ENCODE measurements around the gene LENG1. TPM values are rescaled to one million over a fixed set of nuclear protein-coding genes. Genes with fewer than 3 reads are reported as not detected.
A peak's percentile ranks its signal among the peaks of the same experiment; 100 is the strongest.
"Not testable (repeated sequence)": the region's sequence is repeated elsewhere in the genome, so short reads cannot be mapped to it uniquely, and the experiment has no call there.

The LENG1 gene
- total and polyA plus RNA-seq, 2 donors: 11.9 to 12.1 TPM

DNA sequence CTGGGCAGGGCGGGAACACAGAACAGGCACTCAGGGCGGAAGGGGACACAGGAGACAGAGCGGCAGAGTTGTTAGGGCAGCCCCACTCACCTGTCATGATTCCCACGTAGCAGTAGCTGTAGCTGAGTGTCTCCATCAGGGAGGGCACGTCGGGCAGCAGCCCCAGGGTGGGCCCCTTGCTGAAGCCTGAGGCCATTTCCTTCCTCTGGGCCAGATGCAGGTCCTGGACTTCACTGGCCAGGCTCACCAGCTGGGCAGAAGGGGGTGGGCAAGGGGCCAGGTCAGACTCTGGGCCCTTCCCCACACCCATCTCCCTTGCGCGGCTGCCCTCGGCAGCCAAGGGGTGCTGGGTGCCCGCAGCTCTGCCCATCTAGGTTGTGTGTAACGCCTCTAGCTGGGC, 23.9 kb upstream of the LENG1 start:
- H3K36me3 ChIP-seq (ENCODE audit: control insufficient read depth in 2 of 2, insufficient read depth in 2 of 2, low read length in 1 of 2): peaks cover 4 to 28% of the 10 kb centered on the region in 2 donors
- H3K4me1 ChIP-seq (ENCODE audit: control insufficient read depth in 2 of 2, insufficient read depth in 2 of 2, low read length in 2 of 2): peaks cover 6 to 21% of the 10 kb centered on the region in 2 donors
- H3K27ac ChIP-seq (ENCODE audit: low read depth in 1 of 2, low read length in 1 of 2): no peak overlapping the region
- H3K9me3 ChIP-seq (ENCODE audit: control insufficient read depth in 2 of 2, insufficient read depth in 1 of 2, low read length in 1 of 2): no peaks in the 10 kb centered on the region
- no peak for DNase-seq (ENCODE audit: low read depth in 6 of 9, low spot score in 9 of 9)
- 97% methylated on average over 11 of the region's 11 CpGs for WGBS
- no peaks in the 10 kb centered on the region for H3K27me3 ChIP-seq (ENCODE audit: control insufficient read depth in 2 of 2, insufficient read depth in 1 of 2, low read length in 1 of 2)
- no peak overlapping the region for H3K4me3 ChIP-seq (ENCODE audit: low read length in 2 of 2)

- Histone ChIP-seq H3K4me1 (ENCODE audit: control insufficient read depth in 2 of 2, insufficient read depth in 2 of 2, low read length in 2 of 2) (peaks cover 0 to 14% of the 10 kb centered on the region in 2 donors), H3K36me3 (ENCODE audit: control insufficient read depth in 2 of 2, insufficient read depth in 2 of 2, low read length in 1 of 2) (peaks cover 3 to 26% of the 10 kb centered on the region in 2 donors)
- not testable (repeated sequence) for H3K27me3 ChIP-seq (ENCODE audit: control insufficient read depth in 2 of 2, insufficient read depth in 1 of 2, low read length in 1 of 2); H3K9me3 ChIP-seq (ENCODE audit: control insufficient read depth in 2 of 2, insufficient read depth in 1 of 2, low read length in 1 of 2); H3K4me3 ChIP-seq (ENCODE audit: low read length in 2 of 2); H3K27ac ChIP-seq (ENCODE audit: low read depth in 1 of 2, low read length in 1 of 2); DNase-seq (ENCODE audit: low read depth in 6 of 9, low spot score in 9 of 9)
- WGBS: 98% methylated on average over 3 of the region's 3 CpGs
These were observed 22.4 kb upstream of the LENG1 start for GRCh38 chr19:54181894-54182293.

- no peaks in the 10 kb centered on the region for H3K9me3 ChIP-seq (ENCODE audit: control insufficient read depth in 2 of 2, insufficient read depth in 1 of 2, low read length in 1 of 2)
- no peak for DNase-seq (ENCODE audit: low read depth in 6 of 9, low spot score in 9 of 9)
- no peak overlapping the region for H3K27ac ChIP-seq (ENCODE audit: low read depth in 1 of 2, low read length in 1 of 2)
- 99% methylated on average over 37 of the region's 37 CpGs for WGBS
- no peaks in the 10 kb centered on the region for H3K27me3 ChIP-seq (ENCODE audit: control insufficient read depth in 2 of 2, insufficient read depth in 1 of 2, low read length in 1 of 2)
- peaks cover 0 to 14% of the 10 kb centered on the region in 2 donors for H3K4me1 ChIP-seq (ENCODE audit: control insufficient read depth in 2 of 2, insufficient read depth in 2 of 2, low read length in 2 of 2)
- peaks cover 0 to 23% of the 10 kb centered on the region in 2 donors for H3K36me3 ChIP-seq (ENCODE audit: control insufficient read depth in 2 of 2, insufficient read depth in 2 of 2, low read length in 1 of 2)
- no peak overlapping the region for H3K4me3 ChIP-seq (ENCODE audit: low read length in 2 of 2)
These were observed 21.2 kb upstream of the LENG1 start for GRCh38 chr19:54180691-54181091.

DNA sequence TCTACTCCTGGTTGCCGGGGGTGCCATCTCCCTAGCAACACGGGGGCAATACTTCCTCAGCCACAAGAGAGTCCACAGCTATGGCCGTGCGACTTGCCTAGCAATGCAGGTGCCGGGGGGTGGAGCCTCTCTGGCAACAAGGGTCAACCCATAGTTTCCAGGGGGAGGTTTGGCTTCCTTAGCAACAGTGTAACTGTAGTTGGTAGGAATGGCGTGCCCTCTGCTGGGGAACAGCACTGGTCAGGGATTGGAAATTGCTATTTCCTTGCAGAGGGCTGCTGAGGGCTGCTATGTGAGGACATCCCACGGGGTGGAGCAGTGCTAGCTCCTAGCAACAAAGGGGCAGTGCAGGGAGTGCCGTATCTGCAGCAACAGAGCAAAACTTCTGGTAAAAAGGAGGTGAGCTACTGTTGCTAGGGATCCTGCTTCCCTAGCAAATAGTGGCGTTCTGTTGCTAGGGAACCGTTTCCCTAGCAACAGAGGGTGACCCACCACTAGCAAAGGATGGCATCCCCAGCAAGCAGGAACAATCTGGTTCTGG, 20.5 kb upstream of the LENG1 start:
- Histone ChIP-seq H3K27ac (ENCODE audit: low read depth in 1 of 2, low read length in 1 of 2) (peak overlapping the region in 1 of 2 donors; percentile 64), H3K4me3 (ENCODE audit: low read length in 2 of 2) (no peak overlapping the region), H3K4me1 (ENCODE audit: control insufficient read depth in 2 of 2, insufficient read depth in 2 of 2, low read length in 2 of 2) (peaks cover 0 to 14% of the 10 kb centered on the region in 2 donors), H3K9me3 (ENCODE audit: control insufficient read depth in 2 of 2, insufficient read depth in 1 of 2, low read length in 1 of 2) (no peaks in the 10 kb centered on the region), H3K36me3 (ENCODE audit: control insufficient read depth in 2 of 2, insufficient read depth in 2 of 2, low read length in 1 of 2) (peaks cover 0 to 23% of the 10 kb centered on the region in 2 donors), H3K27me3 (ENCODE audit: control insufficient read depth in 2 of 2, insufficient read depth in 1 of 2, low read length in 1 of 2) (no peaks in the 10 kb centered on the region)
- WGBS: 71% methylated on average over 10 of the region's 10 CpGs
- peak in 3 of 9 donors; percentile 54 to 78 (median 57) for DNase-seq (ENCODE audit: low read depth in 6 of 9, low spot score in 9 of 9)

DNA sequence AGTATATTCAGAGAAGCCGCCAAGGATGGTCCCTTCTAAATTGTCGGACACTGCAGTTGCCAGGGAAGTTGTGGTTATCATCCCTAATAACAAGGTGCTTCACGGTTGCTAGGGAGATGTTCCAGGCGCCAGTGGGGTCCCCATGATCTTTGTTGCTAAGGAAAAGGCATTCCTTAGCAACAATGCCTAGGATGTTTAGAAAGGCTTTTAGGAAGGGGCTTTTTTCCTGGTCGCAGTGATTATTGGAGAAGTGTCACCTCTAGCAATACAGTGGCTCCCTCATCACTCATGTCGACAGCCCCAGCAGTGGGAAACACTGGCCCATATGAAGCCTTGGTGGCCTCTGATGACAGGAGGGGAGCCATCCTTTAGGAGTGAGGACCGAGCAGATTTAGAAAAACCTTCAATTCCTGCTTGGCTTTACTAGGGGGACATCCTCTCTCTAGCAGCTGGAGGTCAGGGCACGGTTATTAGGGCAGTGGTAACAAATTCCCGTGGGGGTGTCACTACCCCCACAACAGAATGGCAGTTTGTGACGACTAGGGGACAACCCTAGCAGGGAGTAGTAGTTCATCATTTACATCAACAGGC, 19.8 kb upstream of the LENG1 start:
- WGBS: 97% methylated on average over 10 of the region's 10 CpGs
- Histone ChIP-seq H3K9me3 (ENCODE audit: control insufficient read depth in 2 of 2, insufficient read depth in 1 of 2, low read length in 1 of 2) (no peaks in the 10 kb centered on the region), H3K36me3 (ENCODE audit: control insufficient read depth in 2 of 2, insufficient read depth in 2 of 2, low read length in 1 of 2) (peaks cover 0 to 23% of the 10 kb centered on the region in 2 donors), H3K4me3 (ENCODE audit: low read length in 2 of 2) (no peak overlapping the region), H3K27ac (ENCODE audit: low read depth in 1 of 2, low read length in 1 of 2) (peak overlapping the region in 1 of 2 donors; percentile 64), H3K4me1 (ENCODE audit: control insufficient read depth in 2 of 2, insufficient read depth in 2 of 2, low read length in 2 of 2) (peaks cover 0 to 14% of the 10 kb centered on the region in 2 donors), H3K27me3 (ENCODE audit: control insufficient read depth in 2 of 2, insufficient read depth in 1 of 2, low read length in 1 of 2) (no peaks in the 10 kb centered on the region)
- no peak for DNase-seq (ENCODE audit: low read depth in 6 of 9, low spot score in 9 of 9)

- WGBS: 95% methylated on average over 23 of the region's 23 CpGs
- Histone ChIP-seq H3K4me1 (ENCODE audit: control insufficient read depth in 2 of 2, insufficient read depth in 2 of 2, low read length in 2 of 2) (peaks cover 0 to 14% of the 10 kb centered on the region in 2 donors), H3K27ac (ENCODE audit: low read depth in 1 of 2, low read length in 1 of 2) (no peak overlapping the region), H3K27me3 (ENCODE audit: control insufficient read depth in 2 of 2, insufficient read depth in 1 of 2, low read length in 1 of 2) (no peaks in the 10 kb centered on the region), H3K9me3 (ENCODE audit: control insufficient read depth in 2 of 2, insufficient read depth in 1 of 2, low read length in 1 of 2) (no peaks in the 10 kb centered on the region), H3K4me3 (ENCODE audit: low read length in 2 of 2) (no peak overlapping the region), H3K36me3 (ENCODE audit: control insufficient read depth in 2 of 2, insufficient read depth in 2 of 2, low read length in 1 of 2) (peaks cover 0 to 21% of the 10 kb centered on the region in 2 donors)
- peak in 2 of 9 donors; percentile 50 to 56 for DNase-seq (ENCODE audit: low read depth in 6 of 9, low spot score in 9 of 9)
These were observed 19.2 kb upstream of the LENG1 start for GRCh38 chr19:54178581-54179261.

DNA sequence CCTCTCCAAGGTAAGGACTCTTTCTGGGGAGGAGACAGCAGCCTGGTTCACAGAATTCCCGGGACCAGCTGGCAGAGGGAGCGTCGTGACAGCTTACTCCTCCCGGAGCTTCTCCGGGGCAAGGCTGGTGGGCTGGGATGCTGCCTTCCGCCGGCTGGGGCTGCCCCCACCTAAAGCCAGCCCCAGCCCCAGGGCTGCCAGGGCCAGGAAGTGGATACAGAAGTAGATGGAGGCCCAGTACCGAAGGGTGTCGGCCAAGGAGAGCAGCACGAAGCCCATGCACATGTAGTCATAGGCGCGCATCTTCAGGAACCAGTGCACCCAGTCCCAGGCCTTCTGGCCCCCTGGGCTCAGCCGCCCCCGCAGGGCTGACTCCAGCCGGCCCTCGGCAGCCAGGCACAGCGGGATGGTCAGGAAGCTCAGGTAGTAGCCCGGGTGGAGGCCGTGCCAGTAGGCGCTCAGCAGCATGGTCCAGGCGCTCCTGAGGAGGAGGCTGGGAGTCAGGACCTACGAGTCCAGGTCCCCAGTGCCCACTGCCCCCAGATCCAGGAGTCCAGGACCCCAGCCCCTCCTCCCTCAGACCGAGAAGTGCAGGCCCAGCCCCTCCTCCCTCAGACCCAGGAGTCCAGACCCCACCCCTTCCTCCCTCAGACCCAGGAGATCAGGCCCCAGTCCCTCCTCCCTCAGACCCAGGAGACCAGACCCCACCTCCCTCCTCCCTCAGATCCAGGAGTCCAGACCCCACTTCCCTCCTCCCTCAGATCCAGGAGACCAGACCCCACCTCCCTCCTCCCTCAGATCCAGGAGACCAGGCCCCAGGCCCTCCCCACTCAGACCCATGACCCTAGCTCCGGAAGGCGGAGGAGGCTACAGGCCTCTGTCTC, 14.7 kb upstream of the LENG1 start:
- no peak for DNase-seq (ENCODE audit: low read depth in 6 of 9, low spot score in 9 of 9)
- Histone ChIP-seq H3K4me3 (ENCODE audit: low read length in 2 of 2) (no peak overlapping the region), H3K9me3 (ENCODE audit: control insufficient read depth in 2 of 2, insufficient read depth in 1 of 2, low read length in 1 of 2) (no peaks in the 10 kb centered on the region), H3K27ac (ENCODE audit: low read depth in 1 of 2, low read length in 1 of 2) (no peak overlapping the region), H3K27me3 (ENCODE audit: control insufficient read depth in 2 of 2, insufficient read depth in 1 of 2, low read length in 1 of 2) (peaks cover 0 to 6% of the 10 kb centered on the region in 2 donors), H3K36me3 (ENCODE audit: control insufficient read depth in 2 of 2, insufficient read depth in 2 of 2, low read length in 1 of 2) (peaks cover 0 to 3% of the 10 kb centered on the region in 2 donors), H3K4me1 (ENCODE audit: control insufficient read depth in 2 of 2, insufficient read depth in 2 of 2, low read length in 2 of 2) (peaks cover 0 to 3% of the 10 kb centered on the region in 2 donors)
- WGBS: 96% methylated on average over 25 of the region's 25 CpGs

DNA sequence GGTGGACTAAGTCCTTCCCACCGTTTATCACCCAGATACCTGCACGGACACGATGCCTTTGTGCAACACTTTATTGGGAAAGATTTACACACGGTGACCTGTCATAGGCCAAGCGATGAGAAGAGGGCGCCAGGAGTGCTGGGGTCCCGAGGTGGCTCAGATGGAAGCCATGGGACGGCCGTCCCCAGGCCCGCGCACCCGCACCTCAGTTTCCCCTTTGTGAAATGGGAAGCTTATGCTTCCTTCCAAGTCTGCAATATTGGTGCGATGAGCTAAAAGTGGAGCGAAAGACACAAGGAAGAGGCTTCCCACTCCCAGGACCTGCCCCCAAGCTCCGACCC, 13.8 kb upstream of the LENG1 start:
- DNase-seq (ENCODE audit: low read depth in 6 of 9, low spot score in 9 of 9): no peak
- H3K27ac ChIP-seq (ENCODE audit: low read depth in 1 of 2, low read length in 1 of 2): no peak overlapping the region
- WGBS: 58% methylated on average over 15 of the region's 15 CpGs

More for the DNA sequence above, 13.8 kb upstream of the LENG1 start:
- Histone ChIP-seq H3K4me1 (ENCODE audit: control insufficient read depth in 2 of 2, insufficient read depth in 2 of 2, low read length in 2 of 2) (peaks cover 0 to under 1% of the 10 kb centered on the region in 2 donors), H3K4me3 (ENCODE audit: low read length in 2 of 2) (no peak overlapping the region), H3K9me3 (ENCODE audit: control insufficient read depth in 2 of 2, insufficient read depth in 1 of 2, low read length in 1 of 2) (no peaks in the 10 kb centered on the region), H3K27me3 (ENCODE audit: control insufficient read depth in 2 of 2, insufficient read depth in 1 of 2, low read length in 1 of 2) (peaks cover 0 to 6% of the 10 kb centered on the region in 2 donors), H3K36me3 (ENCODE audit: control insufficient read depth in 2 of 2, insufficient read depth in 2 of 2, low read length in 1 of 2) (peaks cover 0 to 3% of the 10 kb centered on the region in 2 donors)
